IPS-18c (cell line): ENCODE results near the gene NF1.
"Not testable (repeated sequence)": the region's sequence is repeated elsewhere in the genome, so short reads cannot be mapped to it uniquely, and the experiment has no call there.

Experiments
- H3K4me3 ChIP-seq: 2 replicates; pipeline ENCODE4 v1.7.0; 2013; ENCODE audit warnings: low read depth, mild to moderate bottlenecking, low read length, moderate library complexity; ENCODE audit not compliant: insufficient read depth
- H3K9me3 ChIP-seq: one replicate; pipeline ENCODE4 v1.6.1; 2013; ENCODE audit warnings: mild to moderate bottlenecking, low read length, moderate library complexity; ENCODE audit not compliant: control insufficient read depth, insufficient read depth

The NF1 gene

DNA sequence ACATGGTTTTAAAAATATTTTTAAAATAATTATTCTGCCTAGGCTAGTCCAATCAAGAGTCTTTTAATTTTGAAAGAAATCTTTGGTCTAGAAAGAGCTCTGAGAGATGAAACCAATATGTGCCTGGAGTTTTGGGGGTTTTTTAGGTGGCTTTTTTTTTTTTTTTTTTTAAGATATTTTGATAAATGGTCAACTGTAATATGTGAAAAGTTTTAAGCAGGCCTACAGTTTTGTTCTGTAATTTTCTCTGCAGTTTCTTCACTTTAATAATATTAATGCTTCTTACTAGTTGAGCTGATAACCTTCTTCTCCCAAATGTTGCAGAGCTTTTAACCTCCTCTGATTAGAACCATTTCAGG is 157.2 kb downstream of the NF1 start:
- H3K9me3 ChIP-seq: no peaks in the 10 kb centered on the region
- H3K4me3 ChIP-seq: no peak overlapping the region

GRCh38 chr17:31252741-31253140 is 158.0 kb downstream of the NF1 start:
- Histone ChIP-seq H3K4me3 (no peak overlapping the region), H3K9me3 (no peaks in the 10 kb centered on the region)

- no peak overlapping the region for H3K4me3 ChIP-seq
- H3K9me3 ChIP-seq: no peaks in the 10 kb centered on the region
Measured at GRCh38 chr17:31254654-31255053, 159.9 kb downstream of the NF1 start.

DNA sequence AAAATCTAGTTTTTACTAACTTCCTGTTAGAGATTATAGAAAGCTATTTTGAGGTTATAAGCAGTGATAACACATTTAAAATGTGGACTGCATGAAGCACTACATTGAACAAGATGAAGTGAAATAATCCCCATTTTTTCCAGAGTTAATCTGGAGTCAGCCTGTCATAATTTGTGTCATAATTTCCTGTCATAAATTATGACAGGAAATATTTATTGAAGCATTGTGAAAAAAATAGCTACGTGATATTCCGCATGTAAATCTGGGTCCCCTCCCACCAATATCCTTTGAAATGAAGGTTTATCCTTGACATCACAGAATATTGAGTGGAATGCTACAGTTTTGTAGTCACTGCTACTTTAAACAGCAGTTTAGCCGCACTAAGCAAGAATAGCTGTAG is 162.2 kb downstream of the NF1 start:
- Histone ChIP-seq H3K9me3 (no peaks in the 10 kb centered on the region), H3K4me3 (no peak overlapping the region)

DNA sequence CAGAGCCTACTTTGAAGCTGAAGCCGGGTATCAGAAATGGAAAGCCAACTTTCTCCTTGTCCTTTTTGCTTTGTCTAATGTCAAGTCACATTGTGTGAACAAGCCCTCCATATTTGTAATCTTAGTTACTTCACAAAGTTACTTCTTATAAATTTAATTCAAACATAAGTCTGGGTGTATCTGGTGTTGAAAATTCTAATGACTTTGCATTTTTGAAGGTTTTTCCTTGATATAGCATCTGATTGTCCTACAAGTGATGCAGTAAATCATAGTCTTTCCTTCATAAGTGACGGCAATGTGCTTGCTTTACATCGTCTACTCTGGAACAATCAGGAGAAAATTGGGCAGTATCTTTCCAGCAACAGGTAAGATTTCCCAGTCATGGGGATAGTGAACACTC is 165.4 kb downstream of the NF1 start:
- H3K9me3 ChIP-seq: no peaks in the 10 kb centered on the region
- no peak overlapping the region for H3K4me3 ChIP-seq

GRCh38 chr17:31261601-31262000 is 166.8 kb downstream of the NF1 start:
- H3K9me3 ChIP-seq: no peaks in the 10 kb centered on the region
- no peak overlapping the region for H3K4me3 ChIP-seq

GRCh38 chr17:31262923-31263322 is 168.1 kb downstream of the NF1 start:
- not testable (repeated sequence) for H3K4me3 ChIP-seq, H3K9me3 ChIP-seq

GRCh38 chr17:31266042-31266441 is 171.3 kb downstream of the NF1 start:
- H3K4me3 ChIP-seq: no peak overlapping the region
- H3K9me3 ChIP-seq: no peaks in the 10 kb centered on the region

DNA sequence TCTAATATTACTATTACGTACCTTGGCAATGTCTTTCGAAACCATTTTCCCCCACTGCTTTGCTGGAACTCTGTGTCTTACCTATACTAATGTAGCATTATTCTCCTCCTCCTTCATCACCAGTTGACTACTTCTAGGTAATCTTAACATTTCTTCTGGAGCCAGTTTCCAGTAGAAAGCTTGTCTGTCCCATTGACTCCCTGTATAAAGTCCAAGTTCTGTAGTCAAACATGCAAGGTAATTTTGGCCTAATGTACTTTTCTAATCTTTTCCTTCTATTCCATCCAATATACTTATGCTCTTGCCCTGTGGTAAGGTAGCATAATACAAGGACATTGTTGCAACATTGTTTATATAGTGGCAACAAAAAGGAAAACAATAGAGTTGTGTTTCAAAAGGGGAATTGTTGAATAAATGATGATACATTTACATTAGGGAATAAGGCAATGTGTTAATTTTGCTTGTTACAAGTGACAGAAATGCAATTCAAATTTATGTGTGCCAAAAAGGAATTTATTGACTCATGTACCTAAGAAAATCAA is 174.3 kb downstream of the NF1 start:
- H3K4me3 ChIP-seq: no peak overlapping the region
- H3K9me3 ChIP-seq: no peaks in the 10 kb centered on the region

DNA sequence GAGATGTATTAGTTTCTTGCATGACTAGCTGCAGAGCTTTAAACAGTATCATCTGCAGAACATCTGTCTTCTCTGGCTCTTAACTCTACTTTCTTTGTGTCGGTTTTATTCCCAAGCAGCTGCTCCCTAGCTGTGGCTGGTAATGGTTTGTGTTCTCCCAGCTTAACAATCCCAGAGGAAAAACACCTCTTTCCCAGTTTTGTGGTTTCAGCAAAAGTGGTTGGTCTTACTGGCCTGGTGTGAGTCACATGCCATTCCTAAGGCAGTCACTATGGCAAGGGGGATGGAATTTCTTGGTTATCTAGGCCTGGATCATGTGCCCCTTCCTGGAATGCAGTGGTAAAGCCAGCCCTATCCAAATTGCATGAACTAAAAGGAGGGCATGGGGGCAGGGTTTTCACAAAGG is 174.8 kb downstream of the NF1 start:
- H3K9me3 ChIP-seq: no peaks in the 10 kb centered on the region
- H3K4me3 ChIP-seq: no peak overlapping the region

- H3K4me3 ChIP-seq: no peak overlapping the region
- no peaks in the 10 kb centered on the region for H3K9me3 ChIP-seq
Measured at GRCh38 chr17:31272236-31272635, 177.5 kb downstream of the NF1 start.

DNA sequence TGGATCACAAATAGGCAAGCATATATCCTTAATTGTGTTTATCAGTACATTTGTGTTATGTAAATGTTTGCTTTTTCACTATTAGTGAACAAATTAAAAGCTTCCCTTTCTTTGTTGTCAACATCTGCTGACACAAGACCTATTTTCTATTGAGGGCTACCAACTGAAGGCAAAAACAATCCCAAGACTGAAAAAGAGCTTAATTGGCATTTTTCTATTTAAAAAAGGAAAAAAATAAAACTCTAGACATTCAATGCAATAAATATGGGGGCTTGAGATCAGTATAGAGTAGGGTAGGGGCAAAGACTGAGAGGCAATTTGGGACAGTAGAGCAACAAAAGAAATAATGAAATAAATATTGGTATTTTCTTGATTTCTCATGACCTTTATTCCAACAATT is 178.0 kb downstream of the NF1 start:
- H3K9me3 ChIP-seq: no peaks in the 10 kb centered on the region
- H3K4me3 ChIP-seq: no peak overlapping the region

DNA sequence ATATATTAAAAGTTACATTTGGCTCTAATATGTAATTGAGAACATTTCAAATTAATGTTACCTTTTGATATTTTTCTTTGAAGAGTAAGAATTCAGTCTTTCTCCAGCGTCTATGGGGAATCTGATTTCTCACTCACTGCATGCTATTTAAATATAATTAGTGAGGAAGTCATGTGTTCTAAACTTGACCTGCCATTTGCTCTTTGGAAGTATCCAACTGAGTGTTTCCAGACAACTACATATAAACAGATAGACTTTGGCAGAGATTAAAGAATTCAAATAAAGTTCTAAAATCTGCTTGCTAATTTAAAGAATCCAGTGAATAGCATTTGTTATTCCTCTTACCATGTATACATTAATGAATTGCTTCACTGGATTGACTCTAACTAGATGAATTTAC is 178.7 kb downstream of the NF1 start:
- H3K4me3 ChIP-seq: no peak overlapping the region
- no peaks in the 10 kb centered on the region for H3K9me3 ChIP-seq

GRCh38 chr17:31274252-31274651 is 179.5 kb downstream of the NF1 start:
- no peaks in the 10 kb centered on the region for H3K9me3 ChIP-seq

GRCh38 chr17:31275116-31275515 is 180.3 kb downstream of the NF1 start:
- no peaks in the 10 kb centered on the region for H3K9me3 ChIP-seq
- no peak overlapping the region for H3K4me3 ChIP-seq

More at GRCh38 chr17:31274252-31274651, 179.5 kb downstream of the NF1 start:
- H3K4me3 ChIP-seq: no peak overlapping the region

- no peak overlapping the region for H3K4me3 ChIP-seq
- H3K9me3 ChIP-seq: peaks cover 2% of the 10 kb centered on the region
Measured at GRCh38 chr17:31279401-31279800, 184.6 kb downstream of the NF1 start.

- no peak overlapping the region for H3K4me3 ChIP-seq
- H3K9me3 ChIP-seq: peaks cover 2% of the 10 kb centered on the region
Measured at GRCh38 chr17:31281061-31281460, 186.3 kb downstream of the NF1 start.

DNA sequence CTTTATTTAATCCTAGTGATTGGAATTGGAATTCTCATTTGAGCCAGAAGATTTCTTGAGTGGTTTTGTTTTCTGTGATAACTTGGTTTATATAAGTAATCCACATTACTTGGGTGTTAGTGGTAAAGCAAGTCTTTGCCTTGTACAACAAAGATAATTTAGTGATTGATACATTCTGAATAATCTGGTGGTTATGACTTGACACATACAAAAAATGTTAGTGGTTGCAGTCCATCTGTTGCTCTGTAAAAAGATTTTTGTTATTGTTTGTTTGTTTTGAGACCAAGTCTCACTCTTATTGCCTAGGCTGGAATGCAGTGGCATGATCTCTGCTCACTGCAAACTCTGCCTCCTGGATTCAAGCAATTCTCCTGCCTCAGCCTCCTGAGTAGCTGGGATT is 189.1 kb downstream of the NF1 start:
- Histone ChIP-seq H3K4me3 (no peak overlapping the region), H3K9me3 (peaks cover 2% of the 10 kb centered on the region)

- H3K9me3 ChIP-seq: peaks cover 1% of the 10 kb centered on the region
- H3K4me3 ChIP-seq: no peak overlapping the region
Measured at GRCh38 chr17:31286587-31286986, 191.8 kb downstream of the NF1 start.
